Stomach smooth muscle (tissue), 2 donors: ENCODE measurements around the gene GFPT1.
A peak's percentile ranks its signal among the peaks of the same experiment; 100 is the strongest.
"Not testable (repeated sequence)": the region's sequence is repeated elsewhere in the genome, so short reads cannot be mapped to it uniquely, and the experiment has no call there.

Experiments
- H3K27ac ChIP-seq: one replicate; pipeline ENCODE4 v1.7.0; 2013; ENCODE audit warnings: mild to moderate bottlenecking, low read length, inconsistent platforms
- H3K27me3 ChIP-seq, 2 donors: one replicate each; pipeline ENCODE4 v1.7.0; 2013; ENCODE audit warnings: low read length in 2 of 2; ENCODE audit not compliant: insufficient read depth in 2 of 2, control insufficient read depth in 1 of 2
- H3K36me3 ChIP-seq, 2 donors: one replicate each; pipeline ENCODE4 v1.7.0; 2013; ENCODE audit warnings: low read length in 2 of 2; ENCODE audit not compliant: control insufficient read depth in 2 of 2, insufficient read depth in 2 of 2
- H3K4me1 ChIP-seq: one replicate; pipeline ENCODE4 v1.7.0; 2013; ENCODE audit warnings: low read length; ENCODE audit not compliant: control insufficient read depth, insufficient read depth
- H3K4me3 ChIP-seq, 2 donors: one replicate each; pipeline ENCODE4 v1.7.0; 2013; ENCODE audit warnings: low read length in 2 of 2
- H3K9ac ChIP-seq, 2 donors: one replicate each; pipeline ENCODE4 v1.7.0; 2013; ENCODE audit warnings: low read length in 2 of 2, mild to moderate bottlenecking in 1 of 2
- H3K9me3 ChIP-seq, 2 donors: one replicate each; pipeline ENCODE4 v1.7.0; 2013; ENCODE audit warnings: low read length in 2 of 2; ENCODE audit not compliant: control insufficient read depth in 2 of 2
- donor health status: healthy.
- donor health status: Pancreatic carcinoma.

GFPT1 gene

GRCh38 chr2:69386789-69387734 is at the start of gene GFPT1:
Gene GFPT1, minus strand, starts transcription at chr2:69387227. Its CDS starts 156 bp downstream, at chr2:69387071.
- Histone ChIP-seq H3K36me3 (no peaks in the 10 kb centered on the region), H3K27ac (peak within 1 kb of the TSS; percentile 32), H3K4me1 (peaks cover 6% of the 10 kb centered on the region), H3K9me3 (no peaks in the 10 kb centered on the region), H3K9ac (peak within 1 kb of the TSS; percentile 59 to 65), H3K4me3 (peak within 1 kb of the TSS; percentile 66 to 83), H3K27me3 (no peaks in the 10 kb centered on the region)

- H3K36me3 ChIP-seq, result no peaks in the 10 kb centered on the region
- H3K27me3 ChIP-seq, result no peaks in the 10 kb centered on the region
- H3K4me3 ChIP-seq, result peak overlapping the region; percentile 73 to 96
- peaks cover 19% of the 10 kb centered on the region for H3K4me1 ChIP-seq
- H3K27ac ChIP-seq, result peak overlapping the region; percentile 99
- peak overlapping the region; percentile 87 to 98 for H3K9ac ChIP-seq
- no peaks in the 10 kb centered on the region for H3K9me3 ChIP-seq
Observed at GRCh38 chr2:69436596-69436937, 49.5 kb upstream of the GFPT1 start.

- Histone ChIP-seq H3K9me3 (no peaks in the 10 kb centered on the region), H3K9ac (no peak overlapping the region), H3K27me3 (no peaks in the 10 kb centered on the region), H3K36me3 (peaks cover 7 to 15% of the 10 kb centered on the region in 2 donors), H3K4me1 (peaks cover 19% of the 10 kb centered on the region), H3K27ac (no peak overlapping the region), H3K4me3 (peak overlapping the region in 1 of 2 donors; percentile 15)
Observed at GRCh38 chr2:69434753-69435152, 47.7 kb upstream of the GFPT1 start.

GRCh38 chr2:69429491-69430183 is 42.6 kb upstream of the GFPT1 start:
- Histone ChIP-seq H3K27me3 (no peaks in the 10 kb centered on the region), H3K4me1 (no peaks in the 10 kb centered on the region), H3K4me3 (no peak overlapping the region), H3K27ac (no peak overlapping the region), H3K9ac (no peak overlapping the region), H3K9me3 (no peaks in the 10 kb centered on the region), H3K36me3 (peaks cover 13 to 20% of the 10 kb centered on the region in 2 donors)

- Histone ChIP-seq H3K9ac (no peak overlapping the region), H3K27me3 (no peaks in the 10 kb centered on the region), H3K9me3 (no peaks in the 10 kb centered on the region), H3K4me3 (no peak overlapping the region), H3K27ac (no peak overlapping the region), H3K4me1 (no peaks in the 10 kb centered on the region), H3K36me3 (peaks cover 13 to 20% of the 10 kb centered on the region in 2 donors)
Observed at GRCh38 chr2:69428981-69429380, 42.0 kb upstream of the GFPT1 start.

- Histone ChIP-seq H3K27me3 (no peaks in the 10 kb centered on the region), H3K36me3 (peaks cover 3 to 7% of the 10 kb centered on the region in 2 donors), H3K4me1 (no peaks in the 10 kb centered on the region), H3K27ac (no peak overlapping the region), H3K4me3 (no peak overlapping the region), H3K9me3 (no peaks in the 10 kb centered on the region), H3K9ac (no peak overlapping the region)
Observed at GRCh38 chr2:69424419-69424818, 37.4 kb upstream of the GFPT1 start.

- Histone ChIP-seq H3K4me1 (no peaks in the 10 kb centered on the region), H3K27me3 (no peaks in the 10 kb centered on the region), H3K9me3 (no peaks in the 10 kb centered on the region), H3K27ac (no peak overlapping the region), H3K36me3 (peaks cover 7 to 14% of the 10 kb centered on the region in 2 donors), H3K4me3 (no peak overlapping the region), H3K9ac (no peak overlapping the region)
Observed at GRCh38 chr2:69422198-69422597, 35.2 kb upstream of the GFPT1 start.

- peaks cover 11 to 16% of the 10 kb centered on the region in 2 donors for H3K36me3 ChIP-seq
- H3K27me3 ChIP-seq, H3K4me1 ChIP-seq, H3K9ac ChIP-seq, H3K27ac ChIP-seq, H3K9me3 ChIP-seq, H3K4me3 ChIP-seq: not testable (repeated sequence)
Observed at GRCh38 chr2:69419111-69419510, 32.1 kb upstream of the GFPT1 start.

- Histone ChIP-seq H3K9ac (no peak overlapping the region), H3K36me3 (peaks cover 11 to 13% of the 10 kb centered on the region in 2 donors), H3K9me3 (no peaks in the 10 kb centered on the region), H3K4me3 (no peak overlapping the region), H3K4me1 (no peaks in the 10 kb centered on the region), H3K27ac (no peak overlapping the region), H3K27me3 (no peaks in the 10 kb centered on the region)
Observed at GRCh38 chr2:69416147-69416546, 29.1 kb upstream of the GFPT1 start.

- H3K36me3 ChIP-seq, result peaks cover 8 to 18% of the 10 kb centered on the region in 2 donors
- H3K27ac ChIP-seq, result no peak overlapping the region
- H3K9ac ChIP-seq, result no peak overlapping the region
- no peaks in the 10 kb centered on the region for H3K27me3 ChIP-seq
- H3K4me3 ChIP-seq, result no peak overlapping the region
- H3K9me3 ChIP-seq, result no peaks in the 10 kb centered on the region
- H3K4me1 ChIP-seq, result no peaks in the 10 kb centered on the region
Observed at GRCh38 chr2:69411120-69411519, 24.1 kb upstream of the GFPT1 start.
